Subcutaneous abdominal adipose tissue (tissue), 5 donors: ENCODE measurements around the gene CCL1.

ENCODE experiments used
- H3K27ac ChIP-seq: one replicate; pipeline ENCODE4 v1.7.0; 2013; ENCODE audit warnings: low read depth, mild to moderate bottlenecking, inconsistent platforms, low read length, moderate library complexity
- H3K27me3 ChIP-seq, 5 donors: one replicate each; pipeline ENCODE4 v1.7.0; 2013; ENCODE audit warnings: low read length in 5 of 5, inconsistent platforms in 1 of 5; ENCODE audit not compliant: control insufficient read depth in 5 of 5, insufficient read depth in 4 of 5
- H3K36me3 ChIP-seq, 5 donors: one replicate each; pipeline ENCODE4 v1.7.0; 2013; ENCODE audit warnings: low read length in 5 of 5; ENCODE audit not compliant: control insufficient read depth in 5 of 5, insufficient read depth in 5 of 5
- H3K4me1 ChIP-seq, 5 donors: one replicate each; pipeline ENCODE4 v1.7.0; 2013; ENCODE audit warnings: low read length in 5 of 5, mild to moderate bottlenecking in 3 of 5, moderate library complexity in 1 of 5; ENCODE audit not compliant: control insufficient read depth in 5 of 5, insufficient read depth in 5 of 5
- H3K4me3 ChIP-seq, 5 donors: one replicate each; pipeline ENCODE4 v1.7.0; 2013; ENCODE audit warnings: low read length in 5 of 5, low read depth in 1 of 5
- H3K9ac ChIP-seq, 5 donors: one replicate each; pipeline ENCODE4 v1.7.0; 2013; ENCODE audit warnings: low read length in 5 of 5, mild to moderate bottlenecking in 4 of 5, moderate library complexity in 3 of 5
- H3K9me3 ChIP-seq, 5 donors: one replicate each; pipeline ENCODE4 v1.7.0; 2013; ENCODE audit warnings: low read length in 5 of 5; ENCODE audit not compliant: control insufficient read depth in 5 of 5
- donor health status: healthy.
- donor health status: healthy.
- donor health status: healthy.
- donor health status: healthy.
- donor health status: healthy.

The CCL1 gene

DNA sequence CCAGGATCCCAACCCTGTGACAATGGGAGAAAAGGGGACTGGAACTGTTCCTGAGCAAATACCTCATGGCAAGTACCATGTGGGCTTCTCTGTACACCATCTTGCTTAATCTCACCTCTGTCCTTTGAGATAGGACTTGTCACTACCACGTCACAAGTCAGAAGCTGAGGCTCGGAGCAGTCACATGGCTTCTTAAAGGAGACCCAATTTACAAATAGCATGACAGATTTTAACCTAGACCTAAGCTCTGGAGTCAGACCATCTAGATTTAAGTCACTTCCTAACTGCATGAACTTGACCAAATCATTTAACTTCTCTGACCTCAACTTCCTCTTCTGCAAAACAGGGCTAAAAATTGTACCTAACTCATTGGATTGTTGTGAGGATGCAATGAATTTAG lies 36.0 kb upstream of the CCL1 start:
- Histone ChIP-seq H3K27me3 (peaks cover 0 to 3% (median 0%) of the 10 kb centered on the region in 5 donors), H3K4me1 (peaks cover 0 to 4% (median 0%) of the 10 kb centered on the region in 5 donors), H3K4me3 (no peak overlapping the region), H3K27ac (no peak overlapping the region), H3K36me3 (no peaks in the 10 kb centered on the region), H3K9ac (no peak overlapping the region), H3K9me3 (no peaks in the 10 kb centered on the region)

DNA sequence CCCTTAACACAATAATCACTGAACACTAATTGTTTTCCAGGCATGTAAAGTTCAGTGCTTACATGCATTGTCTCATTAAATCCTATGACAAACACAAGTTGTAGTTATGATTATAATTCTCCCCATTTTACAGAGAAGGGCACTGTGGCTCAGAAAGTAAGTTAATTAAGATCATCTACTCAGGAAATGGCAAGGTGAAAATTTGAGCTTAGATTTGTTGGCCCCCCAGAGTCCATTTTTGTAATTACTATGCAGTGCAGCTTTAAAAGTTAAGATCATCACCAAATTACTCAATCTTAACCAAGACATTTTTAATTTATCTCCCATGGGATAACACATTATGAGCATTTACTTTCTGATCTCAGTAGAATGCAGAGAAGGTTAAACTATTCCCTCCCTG lies 34.2 kb upstream of the CCL1 start:
- H3K9me3 ChIP-seq: no peaks in the 10 kb centered on the region
- no peak overlapping the region for H3K4me3 ChIP-seq
- H3K27ac ChIP-seq: no peak overlapping the region
- no peaks in the 10 kb centered on the region for H3K36me3 ChIP-seq
- peaks cover 0 to 3% (median 0%) of the 10 kb centered on the region in 5 donors for H3K27me3 ChIP-seq
- peaks cover 0 to 4% (median 0%) of the 10 kb centered on the region in 5 donors for H3K4me1 ChIP-seq
- H3K9ac ChIP-seq: no peak overlapping the region

DNA sequence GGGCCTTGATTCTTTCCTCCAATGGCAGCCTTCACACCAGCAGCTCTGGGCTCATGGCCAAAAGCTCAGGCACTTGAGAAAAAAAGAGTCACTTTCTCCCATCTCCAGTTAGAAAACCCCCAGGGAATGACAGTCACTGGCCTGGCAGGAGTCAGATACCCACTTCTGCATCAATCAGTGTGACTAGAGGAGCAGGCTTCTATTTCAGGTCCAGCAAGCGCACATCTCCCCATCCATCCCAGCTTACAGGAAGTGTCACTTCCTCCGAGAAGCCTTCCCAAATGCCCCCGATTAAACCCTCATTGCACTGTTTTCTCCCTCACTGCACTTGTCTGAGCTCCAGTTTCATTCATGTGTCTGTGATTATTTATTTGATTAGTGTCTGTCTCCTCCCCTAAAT lies 30.4 kb upstream of the CCL1 start:
- no peaks in the 10 kb centered on the region for H3K27me3 ChIP-seq
- H3K27ac ChIP-seq: no peak overlapping the region
- H3K9me3 ChIP-seq: no peaks in the 10 kb centered on the region
- H3K9ac ChIP-seq: no peak overlapping the region
- no peaks in the 10 kb centered on the region for H3K36me3 ChIP-seq
- H3K4me3 ChIP-seq: no peak overlapping the region
- no peaks in the 10 kb centered on the region for H3K4me1 ChIP-seq

DNA sequence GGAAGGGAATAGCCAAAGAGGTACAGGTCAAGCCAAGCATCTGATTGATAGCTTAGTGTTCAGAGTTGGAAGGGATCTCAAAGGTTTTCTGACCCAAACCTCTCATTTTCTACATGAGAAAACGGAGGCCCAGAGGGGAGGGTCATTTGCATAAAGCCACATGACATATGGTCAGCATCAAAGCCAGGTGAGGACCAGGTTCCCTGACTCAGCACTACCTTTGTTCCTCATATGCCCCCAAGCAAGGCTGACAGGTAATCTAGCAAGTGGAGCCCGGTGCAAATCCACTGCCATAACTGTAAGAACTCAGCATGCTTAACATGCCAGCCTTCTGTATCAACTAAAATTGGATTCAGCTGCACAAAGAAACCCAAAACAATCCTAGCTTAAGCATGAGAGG lies 28.2 kb upstream of the CCL1 start:
- H3K9me3 ChIP-seq: no peaks in the 10 kb centered on the region
- peaks cover 0 to 18% (median 7%) of the 10 kb centered on the region in 5 donors for H3K4me1 ChIP-seq
- no peaks in the 10 kb centered on the region for H3K27me3 ChIP-seq
- H3K27ac ChIP-seq: no peak overlapping the region
- no peak overlapping the region for H3K9ac ChIP-seq
- H3K4me3 ChIP-seq: no peak overlapping the region
- no peaks in the 10 kb centered on the region for H3K36me3 ChIP-seq

DNA sequence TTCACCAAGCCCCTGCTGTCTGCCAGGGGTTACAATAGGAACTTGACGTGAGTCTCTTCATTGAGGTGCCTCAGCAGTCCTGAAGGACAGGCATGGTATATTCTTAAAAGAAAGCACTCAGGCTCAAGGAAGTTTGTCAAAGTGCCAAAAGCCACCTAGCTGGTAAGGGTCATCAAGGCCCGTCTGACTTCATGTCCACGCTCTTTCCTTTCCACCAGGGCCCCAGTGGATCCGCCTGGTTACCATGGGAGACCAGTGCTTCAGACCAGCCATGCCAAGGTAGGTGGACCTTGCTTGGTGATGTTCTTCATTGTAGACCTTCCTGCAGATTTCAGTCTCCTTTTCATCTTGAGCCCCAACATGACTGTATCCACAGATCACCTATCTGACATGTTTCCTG lies 27.6 kb upstream of the CCL1 start:
- no peak overlapping the region for H3K4me3 ChIP-seq
- H3K9ac ChIP-seq: no peak overlapping the region
- H3K4me1 ChIP-seq: peaks cover 0 to 22% (median 8%) of the 10 kb centered on the region in 5 donors
- H3K27me3 ChIP-seq: no peaks in the 10 kb centered on the region
- no peak overlapping the region for H3K27ac ChIP-seq
- no peaks in the 10 kb centered on the region for H3K9me3 ChIP-seq
- H3K36me3 ChIP-seq: no peaks in the 10 kb centered on the region

DNA sequence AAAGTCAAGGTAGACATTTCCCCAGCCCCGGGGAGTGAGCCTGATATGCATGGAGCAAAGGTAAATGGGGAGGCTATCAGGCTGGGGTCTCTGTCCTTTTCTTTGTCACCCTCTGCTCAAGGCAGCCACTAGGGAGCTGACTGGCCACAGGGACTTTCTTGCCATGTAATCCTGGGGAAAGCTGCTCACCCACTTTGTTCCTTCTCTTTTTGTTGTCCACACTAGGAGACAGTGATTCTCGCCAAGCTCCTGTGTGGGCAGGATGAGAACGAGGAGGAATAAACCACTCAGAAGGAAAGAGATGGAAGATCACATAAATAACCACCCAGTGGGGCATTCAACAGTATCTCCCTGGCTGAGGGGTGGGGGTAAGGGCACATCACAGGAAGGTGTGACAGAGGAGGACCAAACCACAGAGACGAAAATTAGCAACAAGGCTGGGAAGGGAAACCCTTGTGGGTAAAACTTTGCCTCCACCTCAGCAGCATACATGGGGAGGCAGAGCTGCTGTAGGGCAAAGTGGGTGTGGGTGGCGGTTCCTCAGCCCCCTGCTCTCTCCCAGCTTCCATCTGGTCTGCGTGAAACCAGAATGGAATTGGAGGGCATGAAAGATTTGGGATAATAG lies 26.2 kb upstream of the CCL1 start:
- no peaks in the 10 kb centered on the region for H3K36me3 ChIP-seq
- H3K4me1 ChIP-seq: peaks cover 0 to 22% (median 8%) of the 10 kb centered on the region in 5 donors
- no peaks in the 10 kb centered on the region for H3K9me3 ChIP-seq
- no peak overlapping the region for H3K4me3 ChIP-seq
- H3K27me3 ChIP-seq: no peaks in the 10 kb centered on the region
- no peak overlapping the region for H3K9ac ChIP-seq
- no peak overlapping the region for H3K27ac ChIP-seq

DNA sequence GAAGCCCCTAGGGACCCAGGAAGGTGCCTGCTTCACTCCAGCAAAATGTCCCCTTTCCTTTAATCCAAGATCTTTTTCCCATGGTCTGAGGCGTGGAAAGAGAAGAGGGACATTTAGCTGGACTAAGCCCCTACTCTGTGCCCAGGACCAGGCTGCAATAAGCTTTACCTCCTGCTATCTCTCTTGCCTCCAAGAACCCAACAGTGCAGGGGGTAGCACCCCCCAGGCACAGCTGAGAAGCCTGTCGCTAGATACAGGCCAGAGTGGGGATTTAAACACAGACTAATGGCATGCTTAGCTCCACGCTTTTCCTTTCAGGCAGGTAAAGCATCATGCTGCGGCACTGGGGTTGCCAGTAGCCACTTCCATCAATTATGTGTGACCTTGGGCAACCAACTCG lies 24.5 kb upstream of the CCL1 start:
- Histone ChIP-seq H3K9ac (no peak overlapping the region), H3K27ac (no peak overlapping the region)

DNA sequence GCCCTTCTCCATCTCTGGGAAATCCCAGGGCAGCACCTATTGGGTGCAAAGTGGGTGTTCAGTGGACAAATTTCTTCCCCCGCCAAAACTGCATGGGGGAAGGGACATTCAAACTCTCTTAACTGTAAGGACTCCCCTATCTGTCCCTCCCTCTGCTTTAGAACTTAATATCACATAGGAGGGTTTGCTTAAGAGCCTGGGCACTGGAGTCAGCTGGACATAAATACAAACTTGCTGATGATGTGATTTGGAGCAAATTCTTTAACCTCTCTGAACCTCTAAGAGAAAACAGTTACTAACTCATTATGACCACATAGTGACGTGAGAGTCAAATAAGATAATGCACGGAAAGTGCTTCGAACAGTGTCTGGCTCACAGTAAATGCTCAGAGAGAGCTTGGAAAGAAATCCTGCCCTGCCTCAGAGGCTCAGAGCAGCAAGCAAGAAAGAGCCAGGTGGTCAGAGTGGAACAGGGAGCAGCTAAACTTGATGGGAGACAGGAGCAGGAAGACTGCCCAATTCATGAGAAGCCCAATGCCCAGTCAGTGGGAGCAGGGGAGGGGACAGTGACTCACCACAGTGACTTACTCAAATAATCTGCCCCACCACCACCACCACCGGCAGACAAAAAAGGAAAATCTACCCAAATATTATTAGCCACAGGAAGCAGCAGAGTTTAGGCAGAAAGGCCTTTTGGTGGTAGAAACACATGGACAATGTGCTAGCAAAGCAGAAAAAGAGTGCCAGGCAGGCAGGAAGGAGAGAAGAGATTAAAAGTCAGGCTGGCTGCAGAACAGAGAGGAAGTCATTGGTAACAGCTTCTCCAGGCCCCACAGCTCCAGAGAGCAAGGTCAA lies 23.9 kb upstream of the CCL1 start:
- H3K4me3 ChIP-seq: no peak overlapping the region
- no peaks in the 10 kb centered on the region for H3K27me3 ChIP-seq
- no peaks in the 10 kb centered on the region for H3K36me3 ChIP-seq
- H3K9ac ChIP-seq: no peak overlapping the region
- no peak overlapping the region for H3K27ac ChIP-seq
- H3K4me1 ChIP-seq: peaks cover 1 to 31% (median 15%) of the 10 kb centered on the region in 5 donors
- no peaks in the 10 kb centered on the region for H3K9me3 ChIP-seq

More for the DNA sequence above, 24.5 kb upstream of the CCL1 start:
- peaks cover 0 to 27% (median 12%) of the 10 kb centered on the region in 5 donors for H3K4me1 ChIP-seq
- no peaks in the 10 kb centered on the region for H3K36me3 ChIP-seq
- no peaks in the 10 kb centered on the region for H3K9me3 ChIP-seq
- no peaks in the 10 kb centered on the region for H3K27me3 ChIP-seq
- no peak overlapping the region for H3K4me3 ChIP-seq

DNA sequence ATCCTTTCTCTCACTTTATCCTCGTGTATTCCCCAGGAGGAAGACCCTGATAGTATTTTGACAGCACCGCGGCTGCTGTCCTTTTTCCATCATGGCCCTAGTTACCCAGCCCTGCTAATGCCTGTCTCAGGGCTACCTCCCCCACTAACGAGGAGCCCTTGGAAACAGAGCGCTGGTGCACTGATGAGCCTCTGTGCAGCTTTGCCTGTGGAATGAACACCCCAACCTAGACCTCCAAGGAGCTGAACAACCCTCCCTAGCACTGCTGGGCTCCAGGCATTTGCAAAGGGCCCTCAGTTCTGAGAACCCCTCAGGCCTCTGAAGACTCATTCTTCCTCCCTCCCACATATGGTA lies 23.3 kb upstream of the CCL1 start:
- Histone ChIP-seq H3K4me3 (no peak overlapping the region), H3K9ac (no peak overlapping the region), H3K36me3 (no peaks in the 10 kb centered on the region), H3K27ac (no peak overlapping the region), H3K4me1 (peaks cover 1 to 31% (median 15%) of the 10 kb centered on the region in 5 donors), H3K9me3 (no peaks in the 10 kb centered on the region), H3K27me3 (no peaks in the 10 kb centered on the region)

DNA sequence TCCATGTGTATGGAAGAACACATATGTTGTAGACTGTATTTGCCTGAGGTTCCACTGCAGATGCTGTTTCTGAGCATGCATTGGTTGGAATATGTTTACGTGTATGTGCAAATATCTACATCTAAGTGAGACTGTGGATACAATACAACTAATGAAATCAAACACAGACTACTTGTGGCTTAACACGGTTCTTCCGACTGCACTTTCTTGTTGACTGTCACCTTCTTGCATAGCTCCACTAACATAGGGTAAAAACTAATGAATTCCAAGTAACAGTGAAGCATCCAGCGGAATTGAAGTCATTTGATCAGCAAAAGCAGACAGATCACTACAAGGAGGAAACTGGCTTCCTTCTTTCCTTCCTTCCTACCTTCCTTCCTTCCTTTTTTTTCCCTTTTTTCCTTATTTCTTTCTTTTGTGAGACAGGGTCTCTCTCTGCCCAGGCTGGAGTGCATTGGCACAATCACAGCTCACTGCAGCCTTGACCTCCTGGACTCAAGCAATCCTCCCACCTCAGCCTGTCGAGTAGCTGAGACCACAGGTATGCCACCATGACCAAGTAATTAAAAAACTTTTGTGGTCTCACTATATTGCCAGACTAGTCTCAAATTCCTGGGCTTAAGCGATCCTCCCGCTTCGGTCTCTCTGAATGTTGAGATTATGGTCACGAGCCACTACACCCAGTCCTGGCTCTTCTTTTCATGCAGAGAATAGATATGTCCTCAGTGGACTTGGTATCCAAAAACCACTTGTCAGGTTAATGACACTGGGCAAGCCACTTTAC lies 22.0 kb upstream of the CCL1 start:
- H3K4me1 ChIP-seq: peaks cover 1 to 31% (median 15%) of the 10 kb centered on the region in 5 donors

More for the DNA sequence above, 22.0 kb upstream of the CCL1 start:
- Histone ChIP-seq H3K27ac (no peak overlapping the region), H3K36me3 (no peaks in the 10 kb centered on the region), H3K9ac (no peak overlapping the region), H3K9me3 (no peaks in the 10 kb centered on the region), H3K27me3 (no peaks in the 10 kb centered on the region), H3K4me3 (no peak overlapping the region)
